Psoas muscle (tissue), 8 donors: Measurements from ENCODE around the gene ERRFI1. TPM values are rescaled to one million over a fixed set of nuclear protein-coding genes. Genes with fewer than 3 reads are reported as not detected.

Experiments
- ATAC-seq, 4 donors: fragments of 200-7000 bp; cut with Tn5 transposase; one replicate each; pipeline ENCODE4 v1.9.1; 2020; ENCODE audit warnings: moderate library complexity in 3 of 4, mild to moderate bottlenecking in 2 of 4
- DNase-seq, 2 donors: peaks; one replicate each; pipeline ENCODE4 v3.0.0-alpha.2; 2020
- H3K27ac ChIP-seq: fragments of 200-600 bp; one replicate; pipeline ENCODE4 v1.8.0; 2022
- H3K27me3 ChIP-seq, 3 donors: fragments of 200-600 bp in 1 of 3; one replicate each; pipeline versions ENCODE4 v1.6.1 to v1.8.0; 2013 to 2022; ENCODE audit warnings: low read length in 2 of 3, mild to moderate bottlenecking in 2 of 3, moderate library complexity in 1 of 3; ENCODE audit not compliant: insufficient read depth in 3 of 3
- H3K36me3 ChIP-seq, 2 donors: fragments of 200-600 bp in 1 of 2; one replicate each; pipeline versions ENCODE4 v1.6.1 to v1.8.0; 2013 to 2022; ENCODE audit warnings: low read depth in 1 of 2, mild to moderate bottlenecking in 1 of 2, moderate library complexity in 1 of 2; ENCODE audit not compliant: insufficient read depth in 1 of 2
- H3K4me1 ChIP-seq: fragments of 200-600 bp; one replicate; pipeline ENCODE4 v1.8.0; 2022
- H3K4me3 ChIP-seq: fragments of 200-600 bp; one replicate; pipeline ENCODE4 v1.8.0; 2022; ENCODE audit warnings: mild to moderate bottlenecking
- H3K9me3 ChIP-seq: fragments of 200-600 bp; one replicate; pipeline ENCODE4 v1.8.0; 2022
- CTCF ChIP-seq: fragments of 200-600 bp; IDR thresholded peaks from one replicate; pipeline ENCODE4 v1.8.0; 2022; ENCODE audit warnings: antibody characterized with exemption
- WGBS, 3 donors: extraction: QIAGEN DNeasy Blood & Tissue Kit; methylation state at CpG; one replicate each; pipeline versions ENCODE4 v1.1.6 to v1.1.7; 2013; 5-methylcytosine and 5-hydroxymethylcytosine counted together
- intact Hi-C, 2 donors: fragments of 100-400 bp; cut with DNase I; formaldehyde crosslinking; loops; one replicate each; pipeline versions ENCODE4 v1.11.0 to v1.14.2; 2022
- polyA plus RNA-seq, 3 donors: library from polyadenylated mRNA; stranded (reverse); fragments of 200-250 nt; gene quantifications; one replicate each; pipeline ENCODE4 v1.2.3, GENCODE V29; 2013
- total RNA-seq, 4 donors: library from RNA; stranded (reverse); fragmentation: NEBNext Ultra II Directional in 2 of 4; extraction: Animal tissue kit (Norgen Biotek cat#: 25700) in 2 of 4; gene quantifications; one replicate each; pipeline versions ENCODE4 v1.2.1 to v1.2.4, GENCODE V29; 2021 to 2023
- donor health status: healthy with polysubstance abuse.
- donor health status: DM: no; HTN: no; CAD: no; lungs with moderate emphysema.
- donor health status: Bipolar disorder and iron deficiency.
- donor health status: healthy.
- donor health status: DM: yes; HTN: yes; CAD: no.
- donor health status: DM: no; HTN: no; CAD: no.
- donor health status: DM: no; HTN: no; CAD: no.
- donor health status: DM: yes; HTN: yes; CAD: no.

ERRFI1 gene
- total and polyA plus RNA-seq, 7 donors: 23.2 to 99.9 (median 63.3) TPM

- intact Hi-C loops: no loop called here
- WGBS, 3 donors: 83 to 93% (median 84%) methylated on average over 15 of the region's 15 CpGs
- DNase-seq: no peak
- peaks cover 4 to 75% of the 10 kb centered on the region in 2 donors for H3K36me3 ChIP-seq
- no peaks in the 10 kb centered on the region for H3K9me3 ChIP-seq
- H3K27me3 ChIP-seq: no peaks in the 10 kb centered on the region
- no peak for TF ChIP-seq CTCF
- ATAC-seq: peak; percentile 25 to 43 (median 26)
- H3K4me1 ChIP-seq: peaks cover 15% of the 10 kb centered on the region
- no peak overlapping the region for H3K27ac ChIP-seq
- H3K4me3 ChIP-seq: no peak overlapping the region
Measured at GRCh38 chr1:7983086-7983778, 42.9 kb downstream of the ERRFI1 start.

- DNase-seq (no peak), ATAC-seq (no peak)
- H3K36me3 ChIP-seq: peaks cover 10 to 89% of the 10 kb centered on the region in 2 donors
- H3K4me3 ChIP-seq: no peak overlapping the region
- intact Hi-C loops: no loop called here
- H3K27me3 ChIP-seq: no peaks in the 10 kb centered on the region
- peaks cover 25% of the 10 kb centered on the region for H3K4me1 ChIP-seq
- no peak overlapping the region for H3K27ac ChIP-seq
- WGBS, 3 donors: 85 to 89% (median 88%) methylated on average over 7 of the region's 7 CpGs
- no peaks in the 10 kb centered on the region for H3K9me3 ChIP-seq
- TF ChIP-seq CTCF: no peak
Measured at GRCh38 chr1:7980984-7981383, 45.1 kb downstream of the ERRFI1 start.

GRCh38 chr1:7975212-7975865, 50.8 kb downstream of the ERRFI1 start:
- H3K4me1 ChIP-seq: peaks cover 19% of the 10 kb centered on the region
- no peaks in the 10 kb centered on the region for H3K27me3 ChIP-seq
- DNase-seq (peak; percentile 62 to 83), ATAC-seq (peak; percentile 95 to 98 (median 97))
- peak overlapping the region; percentile 32 for H3K27ac ChIP-seq
- H3K4me3 ChIP-seq: no peak overlapping the region
- H3K9me3 ChIP-seq: no peaks in the 10 kb centered on the region
- peak; percentile 91 for TF ChIP-seq CTCF
- intact Hi-C loops: loop anchor here (1.0 to 5.0 kb wide), 4 partner anchors 37 to 374 kb away; no protein-coding TSS in a partner anchor
- WGBS, 3 donors: 55 to 71% (median 58%) methylated on average over 8 of the region's 8 CpGs
- peaks cover 15 to 75% of the 10 kb centered on the region in 2 donors for H3K36me3 ChIP-seq

GRCh38 chr1:7973086-7973485, 53.0 kb downstream of the ERRFI1 start:
- Histone ChIP-seq H3K4me1 (peaks cover 20% of the 10 kb centered on the region), H3K36me3 (peaks cover 18 to 74% of the 10 kb centered on the region in 2 donors), H3K27ac (no peak overlapping the region), H3K4me3 (no peak overlapping the region), H3K9me3 (no peaks in the 10 kb centered on the region), H3K27me3 (no peaks in the 10 kb centered on the region)
- DNase-seq (no peak), ATAC-seq (no peak)
- 94 to 100% (median 94%) methylated on average over 2 of the region's 2 CpGs for WGBS, 3 donors
- intact Hi-C loops: no loop called here
- TF ChIP-seq CTCF: no peak
